ENCODE results near the gene CTBP2.

The CTBP2 gene

DNA sequence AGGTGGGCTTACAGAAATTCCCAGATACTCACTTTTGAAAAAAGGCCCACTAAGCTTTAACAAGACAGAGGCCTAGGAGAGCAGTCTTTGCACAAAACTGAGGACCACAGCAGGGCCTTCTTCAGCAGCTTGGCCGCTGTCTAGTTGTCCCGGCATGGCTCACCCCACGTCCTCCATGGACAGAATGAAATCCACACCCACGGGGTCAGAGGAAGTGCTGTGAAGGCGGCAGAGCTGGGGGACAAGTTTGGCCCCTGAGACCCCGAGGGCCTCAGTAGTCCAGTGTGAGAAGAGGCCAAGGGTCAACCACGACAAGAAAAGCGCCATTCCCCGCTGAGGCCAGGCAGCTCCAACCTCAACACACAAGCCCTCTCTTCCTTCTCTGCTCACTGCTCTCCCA, 139.5 kb downstream of the CTBP2 start:
- TF ChIP-seq, protein P1, sequence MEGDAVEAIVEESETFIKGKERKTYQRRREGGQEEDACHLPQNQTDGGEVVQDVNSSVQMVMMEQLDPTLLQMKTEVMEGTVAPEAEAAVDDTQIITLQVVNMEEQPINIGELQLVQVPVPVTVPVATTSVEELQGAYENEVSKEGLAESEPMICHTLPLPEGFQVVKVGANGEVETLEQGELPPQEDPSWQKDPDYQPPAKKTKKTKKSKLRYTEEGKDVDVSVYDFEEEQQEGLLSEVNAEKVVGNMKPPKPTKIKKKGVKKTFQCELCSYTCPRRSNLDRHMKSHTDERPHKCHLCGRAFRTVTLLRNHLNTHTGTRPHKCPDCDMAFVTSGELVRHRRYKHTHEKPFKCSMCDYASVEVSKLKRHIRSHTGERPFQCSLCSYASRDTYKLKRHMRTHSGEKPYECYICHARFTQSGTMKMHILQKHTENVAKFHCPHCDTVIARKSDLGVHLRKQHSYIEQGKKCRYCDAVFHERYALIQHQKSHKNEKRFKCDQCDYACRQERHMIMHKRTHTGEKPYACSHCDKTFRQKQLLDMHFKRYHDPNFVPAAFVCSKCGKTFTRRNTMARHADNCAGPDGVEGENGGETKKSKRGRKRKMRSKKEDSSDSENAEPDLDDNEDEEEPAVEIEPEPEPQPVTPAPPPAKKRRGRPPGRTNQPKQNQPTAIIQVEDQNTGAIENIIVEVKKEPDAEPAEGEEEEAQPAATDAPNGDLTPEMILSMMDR (IDR thresholded peaks at IDR 0.05; ENCODE audit: low read depth, low read length, missing control alignments), result no peak
- no peak overlapping the region for H3K4me3 ChIP-seq (ENCODE audit: low read depth, low read length)
- no peak for DNase-seq (ENCODE audit: low read depth)

DNA sequence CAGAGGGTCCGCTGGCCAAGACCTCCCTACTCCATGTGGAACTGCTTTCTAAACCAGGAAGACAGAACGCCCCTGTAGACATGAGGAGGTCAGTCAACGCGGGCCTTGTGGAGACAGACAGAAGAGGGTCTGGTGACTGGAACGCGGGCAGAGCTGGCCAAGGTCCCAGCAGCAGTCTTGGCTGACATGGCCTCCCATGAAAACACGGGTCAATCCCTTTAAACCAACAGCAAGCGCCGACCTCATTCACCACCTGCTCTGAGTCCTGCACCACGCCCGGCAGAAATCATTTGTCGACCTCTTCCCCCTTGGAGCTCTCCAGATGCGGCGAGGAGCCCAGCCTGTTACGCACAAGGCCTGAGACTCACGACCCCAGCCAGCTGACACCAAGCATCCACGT, 140.0 kb downstream of the CTBP2 start:
- TF ChIP-seq, protein P1 (IDR thresholded peaks at IDR 0.05; ENCODE audit: low read depth, low read length, missing control alignments), result no peak
- DNase-seq (ENCODE audit: low read depth), result no peak
- H3K4me3 ChIP-seq (ENCODE audit: low read depth, low read length), result no peak overlapping the region

DNA sequence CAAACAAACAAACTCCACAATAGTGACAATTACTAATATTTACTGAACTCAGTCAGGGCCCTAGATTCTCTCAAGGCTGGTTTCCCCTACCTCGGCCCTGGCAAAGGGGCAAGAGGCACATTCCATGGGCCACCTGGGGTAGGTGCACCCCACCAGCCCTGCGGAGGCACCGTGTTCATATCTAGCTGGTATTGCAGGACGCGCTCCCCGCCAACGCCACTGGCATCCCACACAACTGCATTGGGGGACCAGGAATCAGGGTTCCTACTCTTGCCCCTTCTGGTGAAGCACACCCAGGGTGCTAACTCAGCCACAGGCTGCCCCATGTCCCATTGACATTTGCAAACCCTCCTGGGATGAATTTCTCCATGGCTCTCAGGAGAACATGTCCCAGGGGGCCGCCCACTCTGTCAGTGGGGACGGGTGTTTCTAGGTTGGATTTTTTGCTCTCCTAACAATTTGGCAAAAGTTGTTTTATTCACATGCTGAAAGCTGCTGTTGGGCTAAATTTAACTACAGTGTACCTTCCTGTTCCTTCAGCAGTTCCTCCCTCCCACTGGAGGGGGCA, 141.7 kb downstream of the CTBP2 start:
- H3K4me3 ChIP-seq (ENCODE audit: low read depth, low read length), result no peak overlapping the region
- TF ChIP-seq, protein P1 (IDR thresholded peaks at IDR 0.05; ENCODE audit: low read depth, low read length, missing control alignments), result no peak
- DNase-seq (ENCODE audit: low read depth), result no peak

DNA sequence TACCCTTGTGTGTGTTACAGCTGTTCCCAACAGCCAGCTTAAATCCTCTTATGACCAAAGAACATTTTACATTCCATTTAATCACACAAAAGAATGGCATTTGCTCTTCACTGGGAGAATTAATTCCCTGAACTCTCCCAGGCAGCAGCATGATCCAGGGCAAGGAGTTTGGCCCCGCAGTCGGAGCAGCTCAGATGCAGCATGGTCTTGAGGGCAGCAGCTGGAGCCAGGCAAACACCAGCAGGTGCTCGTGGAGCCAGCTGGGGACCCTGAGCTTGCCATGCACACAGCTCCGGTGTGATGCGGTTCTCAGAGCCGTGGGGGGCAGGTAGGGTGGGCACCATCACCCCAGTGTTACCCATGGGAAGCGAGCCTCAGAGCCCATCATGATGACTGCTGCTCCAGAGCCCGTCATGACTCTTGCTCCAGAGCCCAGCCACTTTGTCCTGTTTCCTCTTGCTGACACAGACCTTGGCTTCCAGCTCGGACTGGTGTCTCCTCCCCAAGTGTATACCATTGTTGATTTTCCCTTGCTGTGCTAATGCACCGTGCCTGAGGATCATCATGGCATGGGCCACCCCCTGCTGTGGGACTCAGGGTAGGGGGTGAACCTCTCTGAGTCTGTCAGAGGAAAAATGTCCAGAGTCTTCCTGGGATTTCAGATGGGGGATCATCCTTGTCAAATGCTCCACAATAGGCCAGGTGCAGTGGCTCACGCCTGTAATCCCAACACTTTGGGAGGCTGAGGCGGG, 142.6 kb downstream of the CTBP2 start:
- TF ChIP-seq, protein P1 (IDR thresholded peaks at IDR 0.05; ENCODE audit: low read depth, low read length, missing control alignments), result no peak
- no peak for DNase-seq (ENCODE audit: low read depth)
- H3K4me3 ChIP-seq (ENCODE audit: low read depth, low read length), result no peak overlapping the region

DNA sequence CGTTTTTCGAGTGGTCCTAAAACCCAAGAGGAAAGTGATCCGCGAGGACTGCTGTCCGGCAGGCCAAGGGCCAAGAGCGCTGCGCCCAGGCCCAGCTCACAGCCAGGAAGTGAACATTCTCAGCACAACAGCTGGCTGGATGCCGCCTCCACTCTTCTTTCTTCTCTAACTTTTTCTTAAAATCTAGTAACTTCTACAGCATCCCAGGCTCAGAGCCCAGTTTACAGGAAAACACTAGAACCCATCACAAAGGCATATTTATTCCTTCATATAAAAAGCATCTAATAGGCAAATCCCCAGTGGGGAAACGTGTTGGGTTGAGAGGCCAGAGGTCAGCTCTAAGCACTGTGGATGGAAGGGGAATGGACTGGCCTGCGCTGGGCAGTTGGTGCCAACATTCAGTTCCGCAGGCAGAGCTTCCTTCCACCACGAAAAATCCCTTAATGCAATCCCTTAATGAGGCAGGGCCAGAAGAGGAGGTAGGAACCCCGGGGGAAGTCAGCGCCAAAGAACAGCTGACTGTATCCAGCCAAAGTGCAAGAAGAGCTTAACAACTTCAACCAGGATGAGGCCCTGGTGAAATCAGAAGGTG, 143.7 kb downstream of the CTBP2 start:
- no peak for DNase-seq (ENCODE audit: low read depth)

DNA sequence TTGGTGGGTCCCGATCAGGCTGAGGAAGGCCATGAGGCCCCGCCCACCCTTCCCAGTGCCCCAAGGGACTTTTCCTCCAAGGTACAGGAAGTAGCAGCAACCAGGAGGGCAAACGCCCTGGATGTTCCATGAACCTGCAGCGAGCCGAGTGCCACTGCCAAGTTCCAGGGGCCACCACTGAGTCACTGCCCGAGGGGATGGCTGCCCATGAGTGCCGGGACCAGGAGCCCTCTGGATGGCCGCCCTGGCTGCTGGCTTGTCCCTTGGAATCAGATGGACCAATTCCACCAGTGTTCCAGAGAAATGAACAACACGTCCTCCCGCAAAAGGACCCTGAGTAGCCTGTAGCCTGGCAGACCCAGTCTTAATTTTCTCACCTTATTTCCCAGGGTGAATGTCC, 144.2 kb downstream of the CTBP2 start:
- TF ChIP-seq, protein P1 (IDR thresholded peaks at IDR 0.05; ENCODE audit: low read depth, low read length, missing control alignments), result no peak
- no peak for DNase-seq (ENCODE audit: low read depth)
- no peak overlapping the region for H3K4me3 ChIP-seq (ENCODE audit: low read depth, low read length)

More for the DNA sequence above, 143.7 kb downstream of the CTBP2 start:
- TF ChIP-seq, protein P1 (IDR thresholded peaks at IDR 0.05; ENCODE audit: low read depth, low read length, missing control alignments), result no peak
- H3K4me3 ChIP-seq (ENCODE audit: low read depth, low read length), result no peak overlapping the region

Data from GM12864 (cell line).